Measurements from ENCODE around the gene S1PR4. TPM values are rescaled to one million over a fixed set of nuclear protein-coding genes. Genes with fewer than 3 reads are reported as not detected.
A peak's percentile ranks its signal among the peaks of the same experiment; 100 is the strongest.

The S1PR4 gene
- total and polyA plus RNA-seq, 9 of the 15 experiments (the other 6 are each of a cell fraction or from before 2014, with no cell fraction given), result 0.27 TPM; not detected in 8

DNA sequence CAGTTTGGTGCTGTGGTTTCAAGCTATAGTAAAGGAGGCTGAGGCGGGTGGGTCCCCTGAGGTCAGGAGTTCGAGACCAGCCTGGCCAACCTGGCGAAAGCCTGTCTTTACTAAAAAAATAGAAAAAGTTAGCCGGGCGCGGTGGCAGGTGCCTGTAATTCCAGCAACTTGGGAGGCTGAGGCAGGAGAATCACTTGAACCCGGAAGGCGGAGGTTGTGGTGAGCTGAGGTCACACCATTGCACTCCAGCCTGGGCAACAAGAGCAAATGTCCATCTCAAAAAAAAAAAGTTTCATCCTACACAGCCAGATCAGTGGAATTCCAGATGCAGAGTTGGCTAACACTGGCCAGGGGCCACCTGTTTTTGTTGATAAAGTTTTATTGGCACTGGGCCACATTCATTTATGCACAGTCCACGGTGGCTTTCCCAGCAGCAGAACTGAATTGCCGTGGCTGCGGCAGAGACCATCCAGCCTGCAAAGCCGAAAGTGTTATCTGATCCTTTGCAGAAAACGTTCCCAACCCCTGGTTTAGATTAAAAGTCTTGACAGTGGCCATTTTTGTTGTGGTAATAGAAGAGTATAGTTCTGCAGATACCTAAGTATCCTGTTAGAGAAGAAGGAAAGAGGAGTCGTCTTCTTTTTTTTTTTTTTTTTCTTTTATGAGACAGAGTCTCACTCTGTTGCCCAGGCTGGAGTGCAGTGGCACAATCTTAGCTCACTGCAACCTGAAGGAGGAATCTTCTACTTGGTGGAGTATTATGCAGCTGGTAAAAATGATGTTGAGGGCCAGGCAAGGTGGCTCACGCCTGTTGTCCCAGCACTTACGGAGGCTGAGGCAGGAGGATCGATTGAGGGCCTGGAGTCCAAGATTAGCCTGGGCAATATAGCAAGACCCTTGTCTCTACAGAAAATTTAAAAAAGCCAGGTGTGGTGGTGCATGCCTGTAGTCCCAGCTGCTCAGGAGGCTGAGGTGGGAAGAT, 15.8 kb downstream of the S1PR4 start (continued):
- TF ChIP-seq, protein P1, sequence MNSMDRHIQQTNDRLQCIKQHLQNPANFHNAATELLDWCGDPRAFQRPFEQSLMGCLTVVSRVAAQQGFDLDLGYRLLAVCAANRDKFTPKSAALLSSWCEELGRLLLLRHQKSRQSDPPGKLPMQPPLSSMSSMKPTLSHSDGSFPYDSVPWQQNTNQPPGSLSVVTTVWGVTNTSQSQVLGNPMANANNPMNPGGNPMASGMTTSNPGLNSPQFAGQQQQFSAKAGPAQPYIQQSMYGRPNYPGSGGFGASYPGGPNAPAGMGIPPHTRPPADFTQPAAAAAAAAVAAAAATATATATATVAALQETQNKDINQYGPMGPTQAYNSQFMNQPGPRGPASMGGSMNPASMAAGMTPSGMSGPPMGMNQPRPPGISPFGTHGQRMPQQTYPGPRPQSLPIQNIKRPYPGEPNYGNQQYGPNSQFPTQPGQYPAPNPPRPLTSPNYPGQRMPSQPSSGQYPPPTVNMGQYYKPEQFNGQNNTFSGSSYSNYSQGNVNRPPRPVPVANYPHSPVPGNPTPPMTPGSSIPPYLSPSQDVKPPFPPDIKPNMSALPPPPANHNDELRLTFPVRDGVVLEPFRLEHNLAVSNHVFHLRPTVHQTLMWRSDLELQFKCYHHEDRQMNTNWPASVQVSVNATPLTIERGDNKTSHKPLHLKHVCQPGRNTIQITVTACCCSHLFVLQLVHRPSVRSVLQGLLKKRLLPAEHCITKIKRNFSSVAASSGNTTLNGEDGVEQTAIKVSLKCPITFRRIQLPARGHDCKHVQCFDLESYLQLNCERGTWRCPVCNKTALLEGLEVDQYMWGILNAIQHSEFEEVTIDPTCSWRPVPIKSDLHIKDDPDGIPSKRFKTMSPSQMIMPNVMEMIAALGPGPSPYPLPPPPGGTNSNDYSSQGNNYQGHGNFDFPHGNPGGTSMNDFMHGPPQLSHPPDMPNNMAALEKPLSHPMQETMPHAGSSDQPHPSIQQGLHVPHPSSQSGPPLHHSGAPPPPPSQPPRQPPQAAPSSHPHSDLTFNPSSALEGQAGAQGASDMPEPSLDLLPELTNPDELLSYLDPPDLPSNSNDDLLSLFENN (IDR thresholded peaks at IDR 0.05; ENCODE audit: low read depth in 2 of 2, low read length in 2 of 2), result no peak
- TF ChIP-seq LCOR (CRISPR knock-in tag; IDR thresholded peaks at IDR 0.05) (peak; percentile 74; the same call in 1 of the 2 replicates), MYNN (IDR thresholded peaks at IDR 0.05) (peak; percentile 67; the same call in 1 of the 2 replicates), MYNN (CRISPR knock-in tag; IDR thresholded peaks at IDR 0.05) (no peak), MTF1 (CRISPR knock-in tag; IDR thresholded peaks at IDR 0.05; ENCODE audit: borderline replicate concordance) (no peak), HDAC1 (IDR thresholded peaks at IDR 0.05) (peak in 1 of 2 experiments; percentile 65; a peak in 2 of 4 replicates), TGIF2 (CRISPR knock-in tag; IDR thresholded peaks at IDR 0.05) (no peak), NBN (IDR thresholded peaks at IDR 0.05; ENCODE audit: low read depth) (no peak), MAFG (tag; conservative IDR thresholded peaks at IDR 0.05) (no peak), ZNF445 (CRISPR knock-in tag; IDR thresholded peaks at IDR 0.05; ENCODE audit: low read depth) (no peak)
- TF ChIP-seq, protein P2, sequence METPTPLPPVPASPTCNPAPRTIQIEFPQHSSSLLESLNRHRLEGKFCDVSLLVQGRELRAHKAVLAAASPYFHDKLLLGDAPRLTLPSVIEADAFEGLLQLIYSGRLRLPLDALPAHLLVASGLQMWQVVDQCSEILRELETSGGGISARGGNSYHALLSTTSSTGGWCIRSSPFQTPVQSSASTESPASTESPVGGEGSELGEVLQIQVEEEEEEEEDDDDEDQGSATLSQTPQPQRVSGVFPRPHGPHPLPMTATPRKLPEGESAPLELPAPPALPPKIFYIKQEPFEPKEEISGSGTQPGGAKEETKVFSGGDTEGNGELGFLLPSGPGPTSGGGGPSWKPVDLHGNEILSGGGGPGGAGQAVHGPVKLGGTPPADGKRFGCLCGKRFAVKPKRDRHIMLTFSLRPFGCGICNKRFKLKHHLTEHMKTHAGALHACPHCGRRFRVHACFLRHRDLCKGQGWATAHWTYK (CRISPR knock-in tag; IDR thresholded peaks at IDR 0.05), result peak; percentile 84
- TF ChIP-seq, protein P3, sequence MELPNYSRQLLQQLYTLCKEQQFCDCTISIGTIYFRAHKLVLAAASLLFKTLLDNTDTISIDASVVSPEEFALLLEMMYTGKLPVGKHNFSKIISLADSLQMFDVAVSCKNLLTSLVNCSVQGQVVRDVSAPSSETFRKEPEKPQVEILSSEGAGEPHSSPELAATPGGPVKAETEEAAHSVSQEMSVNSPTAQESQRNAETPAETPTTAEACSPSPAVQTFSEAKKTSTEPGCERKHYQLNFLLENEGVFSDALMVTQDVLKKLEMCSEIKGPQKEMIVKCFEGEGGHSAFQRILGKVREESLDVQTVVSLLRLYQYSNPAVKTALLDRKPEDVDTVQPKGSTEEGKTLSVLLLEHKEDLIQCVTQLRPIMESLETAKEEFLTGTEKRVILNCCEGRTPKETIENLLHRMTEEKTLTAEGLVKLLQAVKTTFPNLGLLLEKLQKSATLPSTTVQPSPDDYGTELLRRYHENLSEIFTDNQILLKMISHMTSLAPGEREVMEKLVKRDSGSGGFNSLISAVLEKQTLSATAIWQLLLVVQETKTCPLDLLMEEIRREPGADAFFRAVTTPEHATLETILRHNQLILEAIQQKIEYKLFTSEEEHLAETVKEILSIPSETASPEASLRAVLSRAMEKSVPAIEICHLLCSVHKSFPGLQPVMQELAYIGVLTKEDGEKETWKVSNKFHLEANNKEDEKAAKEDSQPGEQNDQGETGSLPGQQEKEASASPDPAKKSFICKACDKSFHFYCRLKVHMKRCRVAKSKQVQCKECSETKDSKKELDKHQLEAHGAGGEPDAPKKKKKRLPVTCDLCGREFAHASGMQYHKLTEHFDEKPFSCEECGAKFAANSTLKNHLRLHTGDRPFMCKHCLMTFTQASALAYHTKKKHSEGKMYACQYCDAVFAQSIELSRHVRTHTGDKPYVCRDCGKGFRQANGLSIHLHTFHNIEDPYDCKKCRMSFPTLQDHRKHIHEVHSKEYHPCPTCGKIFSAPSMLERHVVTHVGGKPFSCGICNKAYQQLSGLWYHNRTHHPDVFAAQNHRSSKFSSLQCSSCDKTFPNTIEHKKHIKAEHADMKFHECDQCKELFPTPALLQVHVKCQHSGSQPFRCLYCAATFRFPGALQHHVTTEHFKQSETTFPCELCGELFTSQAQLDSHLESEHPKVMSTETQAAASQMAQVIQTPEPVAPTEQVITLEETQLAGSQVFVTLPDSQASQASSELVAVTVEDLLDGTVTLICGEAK (IDR thresholded peaks at IDR 0.05), result peak; percentile 100
- TF ChIP-seq, protein P3 (CRISPR knock-in tag; IDR thresholded peaks at IDR 0.05), result peak; percentile 99

Data from K562 (cell line).